A172 (cell line): Measurements from ENCODE around the gene HERPUD2. TPM values are rescaled to one million over a fixed set of nuclear protein-coding genes. Genes with fewer than 3 reads are reported as not detected.
"Not testable (repeated sequence)": the region's sequence is repeated elsewhere in the genome, so short reads cannot be mapped to it uniquely, and the experiment has no call there.

ENCODE experiments used
- DNase-seq: peaks from one replicate; pipeline ENCODE4 v3.0.0-alpha.2; 2015; ENCODE audit warnings: low spot score
- total RNA-seq: library from RNA; depleted of rRNA; stranded (reverse); fragments of >200 nt; shearing (Covaris generic); gene quantifications from 2 replicates; pipeline ENCODE4 v1.2.3, GENCODE V29; 2014; rRNA removed

Gene HERPUD2
- total RNA-seq, 1 experiment from 2014 or later: 19.6 TPM

DNA sequence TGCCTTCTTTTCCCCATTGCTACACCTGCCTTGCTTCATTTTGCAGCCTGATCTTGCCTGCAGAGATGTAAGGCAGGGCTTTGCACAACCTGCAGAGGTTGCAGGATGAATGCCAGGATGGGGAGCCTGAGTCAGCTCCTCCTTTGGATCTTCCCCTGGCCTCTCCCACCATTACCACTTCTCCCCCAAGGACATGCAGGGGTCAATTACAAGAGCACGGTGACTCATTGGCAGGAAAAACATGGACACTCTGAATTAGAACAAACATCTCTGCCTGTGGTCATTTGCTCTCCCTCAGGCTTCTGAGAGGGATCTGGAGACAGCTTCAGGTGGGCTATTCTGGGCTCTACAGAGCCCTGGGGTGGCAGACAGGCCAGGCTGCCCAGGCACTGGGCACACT lies 89.2 kb downstream of the HERPUD2 start:
- DNase-seq: peak; percentile 78

DNA sequence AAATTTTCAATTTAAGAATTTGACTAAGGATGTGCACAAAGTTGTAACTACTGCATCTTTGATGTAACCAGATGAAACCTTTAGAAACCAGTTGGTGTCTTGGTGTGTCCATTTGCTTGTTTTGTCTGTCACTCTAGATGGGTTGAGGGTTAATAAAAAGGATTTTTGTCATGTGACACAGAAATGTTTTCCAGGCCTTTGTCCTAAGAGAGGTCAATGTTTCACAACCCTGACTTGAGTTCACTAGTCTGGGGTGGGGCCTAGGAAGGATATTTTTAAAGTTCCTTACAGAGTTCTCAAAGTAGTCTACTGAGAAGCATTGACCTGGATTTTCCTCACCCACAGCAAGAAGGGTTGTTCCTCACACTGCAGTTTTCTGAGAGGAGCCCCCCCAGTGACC lies 90.3 kb downstream of the HERPUD2 start:
- no peak for DNase-seq

DNA sequence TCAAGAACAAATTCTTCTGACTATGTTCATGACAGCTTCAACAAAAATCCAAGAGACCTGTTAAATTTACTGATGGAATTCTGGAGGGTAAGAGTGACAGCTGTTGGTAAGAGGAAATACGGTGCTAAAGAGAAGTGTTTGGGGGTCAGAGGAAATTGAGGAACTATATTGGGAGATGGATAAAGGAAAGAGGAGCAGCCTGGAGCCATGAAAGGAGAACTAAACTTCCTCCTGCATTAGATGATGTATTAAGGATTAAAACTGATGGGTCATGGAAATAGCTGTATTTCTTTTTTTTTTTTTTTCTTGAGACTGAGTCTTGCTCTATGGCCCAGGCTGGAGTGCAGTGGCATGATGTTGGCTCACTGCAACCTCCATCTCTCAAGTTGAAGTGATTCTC lies 95.3 kb downstream of the HERPUD2 start:
- DNase-seq: no peak

DNA sequence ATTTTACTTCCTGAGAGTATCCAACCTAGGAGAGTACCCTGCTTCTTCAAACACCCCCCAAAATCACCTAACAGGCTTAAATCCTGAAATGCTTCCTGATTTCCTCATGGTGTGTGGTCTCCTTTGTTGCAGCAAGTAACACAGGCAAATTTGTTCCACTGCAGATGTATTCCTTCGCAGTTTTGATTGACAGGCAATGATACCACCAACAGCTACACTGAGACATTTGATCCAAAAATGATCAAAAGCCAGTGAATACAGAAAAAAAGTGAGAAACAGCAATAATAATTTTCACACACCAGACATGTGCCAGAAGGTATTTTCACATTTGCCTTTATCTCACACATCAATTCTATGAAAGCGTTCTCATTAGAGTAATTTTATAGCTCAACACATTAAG lies 95.9 kb downstream of the HERPUD2 start:
- DNase-seq: no peak

DNA sequence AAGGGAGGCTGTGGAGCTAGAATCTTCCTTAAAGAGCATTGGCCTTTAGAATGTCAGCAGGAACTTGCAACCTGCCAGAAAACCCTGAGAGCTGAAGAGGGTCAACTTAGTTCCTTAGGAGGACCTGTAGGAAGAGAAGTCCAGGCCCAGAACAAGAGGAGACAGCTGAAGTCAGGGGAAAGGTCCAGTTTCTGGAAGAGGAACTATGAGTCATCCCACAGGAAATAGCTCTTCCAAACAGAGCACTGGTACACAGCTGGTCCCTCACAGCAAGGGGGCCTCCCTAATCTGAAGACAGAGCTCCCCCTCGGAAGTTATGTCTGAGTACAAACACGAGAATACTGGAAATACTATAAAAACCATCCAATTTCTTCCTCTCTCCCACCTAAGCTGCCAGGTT lies 98.9 kb downstream of the HERPUD2 start:
- DNase-seq: peak; percentile 75

DNA sequence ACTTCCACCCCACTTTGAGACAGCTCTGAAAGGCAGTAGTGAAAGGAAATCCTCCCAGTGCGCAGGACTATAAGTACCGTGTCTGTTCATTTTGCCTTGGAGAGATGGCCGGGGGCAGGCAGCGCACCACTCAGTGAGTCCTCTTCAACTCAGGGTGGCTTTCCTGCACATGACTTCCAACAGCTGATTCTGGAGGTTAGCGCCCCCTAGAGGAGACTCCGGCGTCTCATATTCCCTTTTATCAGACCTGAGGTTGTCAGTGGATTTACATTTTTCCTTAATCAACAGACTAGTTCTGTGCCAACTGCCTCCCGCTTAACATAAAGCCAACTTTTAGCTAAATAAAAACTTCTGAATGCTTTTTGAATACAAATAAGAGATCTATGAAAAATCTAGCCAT lies 101.0 kb downstream of the HERPUD2 start:
- DNase-seq: no peak

DNA sequence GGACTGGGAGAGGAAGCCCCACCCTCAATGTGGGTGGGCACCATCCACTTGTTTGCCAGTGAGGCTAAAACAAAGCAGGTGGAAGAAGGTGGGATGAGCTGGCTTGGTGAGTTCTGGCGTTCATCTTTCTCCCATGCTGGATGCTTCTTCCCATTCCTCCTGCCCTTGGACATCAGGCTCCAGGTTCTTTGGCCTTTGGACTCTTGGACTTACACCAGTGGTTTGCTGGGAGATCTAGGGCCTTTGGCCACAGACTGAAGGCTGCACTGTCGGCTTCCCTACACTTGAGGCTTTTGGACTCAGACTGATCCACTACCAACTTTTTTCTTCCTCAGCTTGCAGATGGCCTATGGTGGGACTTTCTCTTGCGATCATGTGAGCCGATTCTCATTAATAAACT lies 106.3 kb downstream of the HERPUD2 start:
- DNase-seq: no peak

DNA sequence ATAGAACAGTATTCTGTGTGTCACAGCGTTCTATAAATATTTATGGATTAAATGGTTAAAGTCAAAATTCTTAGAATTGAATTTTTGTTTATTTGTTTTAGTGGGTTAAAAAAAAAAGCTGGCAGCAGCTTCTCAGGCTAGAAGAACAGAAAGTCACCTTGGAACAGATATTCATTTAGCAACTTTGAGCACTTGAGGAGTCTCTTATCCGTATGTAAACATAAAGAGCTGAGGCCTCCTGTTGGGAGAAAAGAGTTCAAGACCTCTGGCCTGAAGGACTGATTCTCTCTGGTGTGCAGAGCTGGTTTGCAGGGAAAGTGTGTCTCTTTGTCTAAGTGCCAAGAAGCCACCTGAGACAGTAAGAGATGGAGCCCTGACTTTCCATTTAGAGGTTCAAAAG lies 109.9 kb downstream of the HERPUD2 start:
- DNase-seq: no peak

DNA sequence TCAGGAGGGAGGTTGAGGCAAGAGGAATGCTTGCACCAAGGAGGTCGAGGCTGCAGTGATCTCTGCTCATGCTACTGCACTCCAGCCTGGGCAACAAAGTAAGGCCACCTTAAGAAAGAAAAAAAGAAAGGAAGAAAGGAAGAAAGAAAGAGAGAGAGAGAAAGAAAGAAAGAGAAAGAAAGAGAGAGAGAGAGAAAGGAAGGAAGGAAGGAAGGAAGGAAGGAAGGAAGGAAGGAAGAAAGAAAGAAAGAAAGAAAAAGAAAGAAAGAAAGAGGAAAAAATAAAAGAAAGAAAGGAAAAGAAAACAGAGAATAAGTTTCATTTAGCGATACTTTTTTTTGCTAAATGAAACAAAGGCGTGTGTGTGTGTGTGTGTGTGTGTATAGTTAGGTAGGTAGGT lies 110.4 kb downstream of the HERPUD2 start:
- DNase-seq: not testable (repeated sequence)

Other genes starting within 250 kb of the HERPUD2 start
- gene SEPTIN7, start 105.9 kb upstream of the HERPUD2 start, total RNA-seq: 660 and 790 TPM in 2 replicates